ENCODE measurements around the gene DHRS7.

The DHRS7 gene, protein sequence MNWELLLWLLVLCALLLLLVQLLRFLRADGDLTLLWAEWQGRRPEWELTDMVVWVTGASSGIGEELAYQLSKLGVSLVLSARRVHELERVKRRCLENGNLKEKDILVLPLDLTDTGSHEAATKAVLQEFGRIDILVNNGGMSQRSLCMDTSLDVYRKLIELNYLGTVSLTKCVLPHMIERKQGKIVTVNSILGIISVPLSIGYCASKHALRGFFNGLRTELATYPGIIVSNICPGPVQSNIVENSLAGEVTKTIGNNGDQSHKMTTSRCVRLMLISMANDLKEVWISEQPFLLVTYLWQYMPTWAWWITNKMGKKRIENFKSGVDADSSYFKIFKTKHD

DNA sequence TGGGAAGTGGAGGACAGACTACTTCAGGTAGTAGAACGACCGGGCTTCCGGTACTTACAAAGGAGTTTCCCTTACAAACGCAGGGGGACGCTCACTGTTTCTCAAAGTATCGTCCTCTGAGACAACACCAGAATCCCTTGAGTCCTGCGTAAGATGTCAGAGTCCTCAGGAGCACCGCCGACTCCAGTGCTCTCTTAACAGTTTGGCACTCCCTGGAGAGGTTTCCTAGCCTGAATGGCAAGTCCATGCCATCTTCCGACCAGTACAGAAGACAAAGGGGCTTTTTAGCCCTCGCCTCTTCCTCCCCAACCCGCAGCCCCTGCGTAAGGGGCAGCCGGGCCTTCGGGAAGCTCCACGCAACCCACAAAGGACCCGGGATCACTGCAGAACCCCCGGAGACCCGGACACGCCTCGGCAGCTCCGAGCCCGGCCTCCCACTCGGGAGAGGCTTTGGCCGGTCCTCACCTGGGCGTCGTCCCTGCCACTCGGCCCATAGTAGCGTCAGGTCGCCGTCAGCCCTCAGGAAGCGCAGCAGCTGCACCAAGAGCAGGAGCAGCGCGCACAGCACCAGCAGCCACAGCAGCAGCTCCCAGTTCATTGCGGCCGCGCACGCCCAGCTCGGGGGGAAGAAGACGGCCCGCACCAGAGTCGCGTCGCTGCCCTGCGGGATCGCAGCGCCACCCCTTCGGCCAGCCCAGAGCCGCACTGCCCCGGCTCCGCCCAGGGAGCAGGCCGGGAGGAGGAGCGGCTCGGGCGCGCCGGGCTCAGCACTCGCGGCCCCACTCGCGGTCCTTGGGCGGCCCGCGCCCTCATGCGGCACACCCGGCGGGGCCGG, at the start of gene DHRS7:
TSS of gene DHRS7 (minus strand) at position 687 of the 835 bp plus-strand sequence. CDS start at position 598, 89 bp downstream.
- peak within 1 kb of the TSS; percentile 86 for H3K4me3 ChIP-seq
- peak; percentile 89 for DNase-seq (ENCODE audit: low spot score)
- TF ChIP-seq, protein P1, sequence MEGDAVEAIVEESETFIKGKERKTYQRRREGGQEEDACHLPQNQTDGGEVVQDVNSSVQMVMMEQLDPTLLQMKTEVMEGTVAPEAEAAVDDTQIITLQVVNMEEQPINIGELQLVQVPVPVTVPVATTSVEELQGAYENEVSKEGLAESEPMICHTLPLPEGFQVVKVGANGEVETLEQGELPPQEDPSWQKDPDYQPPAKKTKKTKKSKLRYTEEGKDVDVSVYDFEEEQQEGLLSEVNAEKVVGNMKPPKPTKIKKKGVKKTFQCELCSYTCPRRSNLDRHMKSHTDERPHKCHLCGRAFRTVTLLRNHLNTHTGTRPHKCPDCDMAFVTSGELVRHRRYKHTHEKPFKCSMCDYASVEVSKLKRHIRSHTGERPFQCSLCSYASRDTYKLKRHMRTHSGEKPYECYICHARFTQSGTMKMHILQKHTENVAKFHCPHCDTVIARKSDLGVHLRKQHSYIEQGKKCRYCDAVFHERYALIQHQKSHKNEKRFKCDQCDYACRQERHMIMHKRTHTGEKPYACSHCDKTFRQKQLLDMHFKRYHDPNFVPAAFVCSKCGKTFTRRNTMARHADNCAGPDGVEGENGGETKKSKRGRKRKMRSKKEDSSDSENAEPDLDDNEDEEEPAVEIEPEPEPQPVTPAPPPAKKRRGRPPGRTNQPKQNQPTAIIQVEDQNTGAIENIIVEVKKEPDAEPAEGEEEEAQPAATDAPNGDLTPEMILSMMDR (IDR thresholded peaks at IDR 0.05), result no peak
- peak within 1 kb of the TSS; percentile 91 to 92 for H3K27ac ChIP-seq

DNA sequence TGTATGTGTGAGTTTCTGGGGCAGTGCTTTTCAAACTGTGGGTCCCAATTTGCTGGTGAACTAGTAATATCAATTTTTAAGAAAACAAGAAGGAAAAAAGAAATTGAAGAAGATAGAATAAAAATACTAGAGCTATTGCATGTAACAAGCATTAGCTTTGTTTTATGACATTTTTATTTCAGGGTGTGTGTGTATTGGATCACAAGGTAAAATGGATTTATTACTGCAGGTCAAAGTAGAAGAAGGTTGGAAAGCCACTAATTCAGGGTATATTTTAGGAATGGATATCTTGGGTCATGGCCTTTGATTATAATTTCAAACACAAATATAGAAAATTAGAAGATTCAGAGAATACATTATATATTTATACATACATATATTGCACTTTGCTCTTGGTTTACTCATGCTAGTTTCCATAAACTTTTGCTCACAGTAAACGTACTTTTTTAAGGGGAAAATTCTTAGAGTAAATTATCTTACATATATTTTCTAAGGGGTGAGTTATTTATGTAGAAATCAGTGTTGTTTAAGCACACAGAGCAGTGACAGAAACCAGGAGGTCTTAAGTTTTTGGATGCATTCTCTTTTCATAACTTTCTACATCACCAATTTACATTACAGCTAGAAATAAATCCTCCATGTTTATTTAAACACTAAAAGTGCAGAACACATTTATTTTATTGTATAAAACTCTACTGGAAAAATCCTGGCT, 49.4 kb upstream of the DHRS7 start:
- TF ChIP-seq, protein P1 (IDR thresholded peaks at IDR 0.05), result no peak
- no peak overlapping the region for H3K27ac ChIP-seq
- no peak overlapping the region for H3K4me3 ChIP-seq
- DNase-seq (ENCODE audit: low spot score), result no peak

- Histone ChIP-seq H3K27ac (no peak overlapping the region), H3K4me3 (no peak overlapping the region)
- no peak for DNase-seq (ENCODE audit: low spot score)
- TF ChIP-seq, protein P1 (IDR thresholded peaks at IDR 0.05), result no peak
Observed at GRCh38 chr14:60214003-60214402, 48.8 kb upstream of the DHRS7 start.

DNA sequence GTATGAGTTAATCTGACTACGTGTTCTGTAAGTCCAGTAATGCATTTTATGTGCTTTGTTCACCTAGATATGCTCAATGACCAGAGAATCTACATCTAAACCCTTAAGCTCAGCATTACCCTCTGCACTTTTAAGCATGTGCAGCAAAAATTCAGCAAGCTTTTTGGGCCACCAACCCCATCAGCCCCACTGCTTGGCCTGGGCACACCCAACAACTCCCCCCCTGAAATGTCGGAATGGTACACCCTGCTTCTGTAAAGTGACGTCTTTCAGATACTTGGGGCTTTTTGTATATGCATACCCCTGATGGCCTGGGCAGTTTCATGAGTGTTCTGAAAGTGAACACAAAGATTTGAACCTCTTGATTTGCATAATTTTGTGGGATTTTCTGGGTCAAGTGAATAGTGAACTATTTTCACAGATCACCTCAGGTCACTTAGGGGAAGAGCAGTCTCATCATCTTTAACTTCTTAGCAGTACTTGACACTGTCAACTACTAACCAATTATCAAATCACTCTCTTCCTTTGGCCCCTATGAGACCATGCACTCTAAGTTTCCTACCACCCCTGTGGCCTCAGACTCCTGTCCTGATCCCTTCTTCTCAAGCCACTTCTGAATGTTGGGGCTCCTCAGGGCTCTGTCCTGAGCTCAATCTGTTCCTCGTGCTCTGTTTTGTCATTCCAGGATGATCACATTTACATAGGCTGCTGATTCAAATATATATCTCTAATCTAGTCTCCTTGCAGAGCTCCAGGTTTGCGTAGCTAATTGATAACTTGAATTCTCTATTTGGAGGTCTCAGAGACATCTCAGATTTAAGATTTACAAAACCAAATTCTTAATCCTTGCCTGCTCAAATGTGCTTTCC, 47.5 kb upstream of the DHRS7 start:
- TF ChIP-seq, protein P1 (IDR thresholded peaks at IDR 0.05), result no peak
- no peak overlapping the region for H3K27ac ChIP-seq
- no peak for DNase-seq (ENCODE audit: low spot score)
- no peak overlapping the region for H3K4me3 ChIP-seq

DNA sequence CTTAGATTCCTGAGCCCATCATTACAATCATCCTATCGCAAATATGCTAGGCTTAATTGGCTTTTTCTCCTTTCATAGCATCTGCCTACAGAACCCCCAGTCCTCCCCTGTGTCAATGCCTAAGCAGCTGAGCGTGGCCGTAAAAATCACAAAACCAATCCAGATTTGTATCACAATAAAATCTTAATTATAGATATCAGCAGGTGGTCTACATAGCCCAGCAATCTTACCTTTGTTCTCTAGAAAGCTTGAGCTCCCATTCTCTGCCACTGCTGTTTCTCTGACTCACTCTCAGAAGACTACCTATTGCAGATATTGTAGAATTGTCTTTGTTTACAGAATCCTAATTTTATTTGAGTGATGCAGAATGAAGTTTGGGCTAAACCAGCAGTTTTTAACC, 46.0 kb upstream of the DHRS7 start:
- TF ChIP-seq, protein P1 (IDR thresholded peaks at IDR 0.05), result no peak
- no peak for DNase-seq (ENCODE audit: low spot score)
- H3K27ac ChIP-seq, result no peak overlapping the region
- no peak overlapping the region for H3K4me3 ChIP-seq

- DNase-seq (ENCODE audit: low spot score), result no peak
- H3K4me3 ChIP-seq, result no peak overlapping the region
- TF ChIP-seq, protein P1 (IDR thresholded peaks at IDR 0.05), result no peak
- H3K27ac ChIP-seq, result no peak overlapping the region
Observed at GRCh38 chr14:60210703-60211102, 45.5 kb upstream of the DHRS7 start.

Data from coronary artery (tissue), 2 donors.